GM21723 (cell line): Measurements from ENCODE around the gene FGD4.

Experiments used
- ATAC-seq: cut with Tn5 transposase; IDR thresholded peaks from one replicate; pipeline ENCODE4 v1.9.1; 2021; ENCODE audit warnings: mild to moderate bottlenecking, moderate library complexity; ENCODE audit not compliant: unreplicated experiment

Gene FGD4

DNA sequence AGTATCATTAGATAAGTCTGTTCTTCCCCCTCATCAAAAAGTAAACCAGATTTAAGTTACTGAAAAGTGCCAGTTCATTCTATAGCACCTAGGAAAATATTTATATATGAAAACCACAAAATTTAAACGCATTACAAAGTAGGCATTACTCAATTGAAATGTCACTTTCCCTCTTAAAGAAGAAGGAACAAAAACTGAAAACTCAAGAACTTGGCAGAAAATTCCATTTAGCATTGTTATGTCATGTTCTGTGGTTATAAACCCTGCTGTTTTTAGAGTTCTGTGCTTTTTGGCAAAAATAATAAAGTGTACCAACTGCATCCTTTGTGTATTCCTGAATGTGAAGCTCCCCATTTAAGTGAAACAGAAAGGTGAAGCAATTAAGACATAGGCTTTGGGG is 3.6 kb downstream of the FGD4 start:
- no peak for ATAC-seq

DNA sequence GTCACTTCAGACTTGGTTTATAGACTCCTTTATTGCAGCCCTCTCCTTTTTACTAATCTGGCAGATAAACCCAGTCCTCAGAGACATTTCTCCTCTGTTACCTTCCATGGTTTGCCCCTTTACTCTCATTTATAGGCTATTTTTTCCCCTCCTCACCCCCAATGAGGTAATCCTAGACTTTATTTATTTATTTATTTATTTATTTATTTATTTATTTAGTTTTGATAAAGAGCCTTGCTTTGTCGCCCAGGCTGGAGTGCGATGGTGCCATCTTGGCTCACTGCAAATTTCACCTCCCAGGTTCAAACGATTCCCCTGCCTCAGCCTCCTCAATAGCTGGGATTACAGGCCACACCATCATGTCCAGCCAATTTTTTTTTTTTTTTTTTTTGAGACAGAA is 8.4 kb downstream of the FGD4 start:
- no peak for ATAC-seq

DNA sequence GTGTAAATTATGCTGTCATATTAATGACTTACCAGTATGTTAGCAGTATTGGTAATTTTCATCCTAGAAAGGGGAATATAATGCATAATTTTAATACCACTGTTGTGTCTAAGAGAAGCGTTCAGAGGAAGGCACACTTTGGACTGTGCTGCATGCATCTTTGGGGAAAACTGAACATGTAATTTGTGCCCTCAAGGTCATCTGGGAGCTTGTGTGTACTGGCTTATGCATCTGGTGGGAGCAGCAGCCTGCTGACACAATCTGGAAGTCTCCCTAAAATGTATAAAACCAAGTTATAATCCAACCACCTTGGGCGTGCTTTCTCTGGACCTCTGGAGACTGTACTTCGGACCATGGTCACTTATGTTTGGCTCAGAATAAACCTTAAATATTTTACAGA is 14.1 kb downstream of the FGD4 start:
- no peak for ATAC-seq

DNA sequence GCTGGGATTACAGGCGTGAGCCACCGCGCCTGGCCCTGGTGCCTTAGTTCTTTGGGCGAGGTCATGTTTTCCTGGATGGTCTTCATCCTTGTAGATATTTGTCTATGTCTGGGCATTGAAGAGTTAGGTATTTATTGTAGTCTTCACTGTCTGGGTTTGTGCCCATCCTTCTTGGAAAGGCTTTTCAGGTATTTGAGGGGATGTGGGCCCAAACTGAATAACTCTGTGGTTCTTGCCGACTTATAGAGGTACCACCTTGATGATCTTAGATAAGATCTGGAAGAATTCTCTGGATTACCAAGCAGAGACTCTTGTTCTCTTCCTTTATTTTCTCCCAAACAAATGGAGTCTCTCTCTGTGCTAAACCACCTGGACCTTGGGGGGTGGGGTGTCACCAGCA is 18.9 kb downstream of the FGD4 start:
- ATAC-seq = no peak

DNA sequence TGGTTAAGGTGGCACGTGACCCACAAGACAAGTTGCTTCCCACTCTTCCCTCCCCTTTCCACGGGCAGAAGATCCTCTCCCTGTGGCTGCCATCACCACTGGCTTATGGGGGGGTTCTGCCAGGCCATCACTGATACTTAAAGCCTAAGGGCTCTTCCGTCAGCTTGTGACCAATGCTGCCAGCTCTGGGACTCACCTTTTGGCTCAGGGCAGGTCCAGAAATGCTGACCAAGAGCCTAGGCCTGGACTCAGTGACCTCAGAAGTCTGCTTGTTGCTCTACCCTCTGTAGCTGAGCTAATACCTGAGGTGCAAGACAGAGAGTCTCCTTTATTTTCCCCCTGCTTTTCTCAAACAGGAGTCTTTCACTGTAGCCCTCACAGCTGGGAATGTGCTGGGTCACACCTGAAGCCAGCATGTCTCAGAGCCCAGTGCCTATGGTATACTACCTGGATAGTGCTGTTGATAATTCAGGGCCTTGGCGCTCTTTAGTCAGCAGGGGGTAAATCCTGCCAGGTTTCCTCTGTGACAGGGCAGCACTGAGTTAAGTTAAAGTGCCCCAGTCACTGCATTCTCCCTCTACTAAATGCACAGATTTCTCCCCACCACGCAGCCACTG is 19.7 kb downstream of the FGD4 start:
- no peak for ATAC-seq

DNA sequence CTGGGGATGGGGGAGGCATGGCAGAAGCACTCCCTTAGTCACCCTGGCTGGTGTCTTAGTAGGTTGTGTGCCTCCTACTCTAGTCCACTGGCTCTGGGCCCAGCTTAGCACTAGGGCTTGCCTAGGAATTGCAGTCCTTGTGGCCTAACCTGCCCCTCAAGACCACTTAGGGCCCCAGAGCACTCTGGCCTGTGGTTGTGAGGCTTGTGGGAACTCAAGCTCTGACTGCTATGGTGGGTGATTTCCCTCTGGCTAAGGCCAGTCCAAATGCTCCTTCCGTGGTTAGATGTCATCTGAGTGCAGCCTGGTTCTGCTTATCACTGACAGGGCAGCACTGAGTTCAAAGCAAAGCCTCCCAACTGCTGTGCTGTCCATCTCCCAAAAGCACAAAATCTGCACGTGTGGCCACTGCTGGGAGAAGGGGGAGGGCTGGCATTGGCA is 20.2 kb downstream of the FGD4 start:
- peak; percentile 56 for ATAC-seq

DNA sequence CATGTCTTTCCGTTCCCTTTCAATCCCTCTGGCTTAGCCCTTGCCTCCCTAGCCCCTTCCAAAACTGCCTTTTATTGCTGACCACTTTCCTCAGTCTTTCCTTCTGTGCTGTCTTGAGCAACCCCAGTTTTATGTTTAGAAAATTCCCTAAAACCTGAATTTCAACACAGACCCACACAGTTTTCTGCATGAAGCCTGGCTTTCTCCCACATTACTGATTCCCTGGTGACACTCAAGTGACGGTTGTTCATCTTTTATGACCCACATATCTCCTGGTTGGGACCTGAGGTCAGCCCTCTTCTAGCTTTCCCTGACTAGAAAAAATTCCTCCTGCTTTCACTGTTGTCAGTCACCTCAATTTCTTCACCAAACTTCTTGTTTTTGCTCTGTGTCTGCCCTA is 21.0 kb downstream of the FGD4 start:
- no peak for ATAC-seq

DNA sequence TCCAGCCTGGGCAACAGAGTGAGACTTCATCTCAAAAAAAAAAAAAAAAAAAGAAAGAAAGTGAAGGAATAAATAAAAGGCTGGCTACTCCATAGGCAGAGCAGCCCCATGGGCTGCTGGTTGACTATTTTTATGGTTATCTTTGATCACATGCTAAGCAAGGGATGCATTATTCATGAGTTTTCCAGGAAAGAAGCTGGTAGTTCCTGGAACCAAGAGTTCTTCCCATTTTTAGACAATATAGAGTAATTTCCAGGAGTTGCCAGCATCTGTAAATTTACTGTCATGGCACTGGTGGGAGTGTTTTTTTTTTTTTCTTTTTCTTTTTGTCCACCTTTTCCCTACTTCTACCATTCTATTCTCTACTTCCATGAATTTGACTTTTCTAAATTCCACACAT is 24.2 kb downstream of the FGD4 start:
- no peak for ATAC-seq

DNA sequence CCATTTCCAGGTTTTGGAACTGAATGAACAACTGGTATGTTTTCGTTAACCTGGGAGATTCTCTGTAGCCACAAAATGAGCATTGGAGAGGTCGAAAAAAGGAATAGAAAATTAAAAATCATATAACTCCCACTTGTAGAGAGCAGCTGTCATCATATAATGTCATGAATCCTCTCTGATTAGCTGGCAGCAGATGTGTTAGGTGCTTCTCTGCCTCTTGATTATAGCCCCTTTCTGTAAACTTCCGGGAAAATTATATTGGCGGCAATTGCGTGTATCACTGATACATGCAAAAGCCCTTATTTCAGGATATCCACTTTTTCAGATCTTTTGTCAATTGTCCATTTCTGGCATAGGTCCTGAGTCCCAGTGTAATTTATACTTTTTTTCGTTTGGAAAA is 31.7 kb downstream of the FGD4 start:
- no peak for ATAC-seq

DNA sequence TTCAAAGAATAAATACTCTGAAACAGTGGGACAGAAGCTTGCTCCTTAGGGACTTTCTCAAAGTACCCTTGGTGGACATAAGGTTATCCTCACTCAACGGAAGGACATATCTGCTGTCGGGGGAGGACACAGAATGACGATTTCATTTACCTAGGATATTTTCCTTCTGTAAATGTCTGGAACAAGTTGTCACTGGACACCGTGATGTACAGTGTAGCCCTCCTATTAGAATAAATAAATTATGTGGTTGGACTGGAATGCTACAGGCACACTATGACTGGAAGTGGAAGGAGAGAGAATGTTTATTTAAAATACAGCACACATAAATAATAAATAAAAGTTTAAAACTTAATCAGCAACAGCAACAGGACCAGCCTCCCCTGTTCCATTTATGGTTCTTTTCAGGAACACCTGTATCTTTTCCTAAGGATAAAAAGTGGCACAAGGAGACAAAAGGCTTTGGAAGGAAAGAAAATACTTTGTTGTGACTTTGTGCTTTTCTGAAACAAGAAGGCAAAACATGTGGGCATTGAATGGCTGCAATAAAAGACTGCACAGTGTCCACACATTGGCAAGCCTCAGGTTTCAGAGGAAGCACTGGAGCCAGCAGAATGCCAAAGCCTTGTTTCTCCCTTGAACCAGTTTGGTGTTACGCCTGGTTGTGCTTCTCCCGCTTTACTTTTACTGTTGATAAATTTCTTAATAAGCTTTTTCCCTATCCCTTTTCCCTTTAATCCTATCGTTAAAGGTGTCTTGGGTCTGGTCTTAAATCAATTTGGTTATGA is 36.8 kb downstream of the FGD4 start:
- no peak for ATAC-seq

DNA sequence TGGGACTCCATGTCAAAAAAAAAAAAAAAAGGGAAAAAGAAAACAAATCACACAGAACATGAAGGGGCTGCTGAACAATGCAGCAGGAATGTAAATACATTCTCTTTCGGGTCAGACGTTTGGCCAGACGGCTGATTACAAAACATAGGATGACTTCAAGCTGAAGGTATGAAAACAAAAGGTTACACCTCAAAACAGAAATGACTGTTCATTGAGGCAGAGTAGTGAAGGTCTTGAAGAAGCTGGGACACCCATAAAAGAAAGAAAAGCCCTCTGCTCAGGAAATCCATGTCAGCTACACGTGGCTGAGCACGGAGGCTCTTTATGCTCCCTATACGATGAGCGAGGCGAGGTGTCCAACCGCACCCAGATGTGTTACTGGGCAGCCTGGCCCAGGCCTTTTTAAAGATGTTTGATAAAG is 37.7 kb downstream of the FGD4 start:
- ATAC-seq = no peak

DNA sequence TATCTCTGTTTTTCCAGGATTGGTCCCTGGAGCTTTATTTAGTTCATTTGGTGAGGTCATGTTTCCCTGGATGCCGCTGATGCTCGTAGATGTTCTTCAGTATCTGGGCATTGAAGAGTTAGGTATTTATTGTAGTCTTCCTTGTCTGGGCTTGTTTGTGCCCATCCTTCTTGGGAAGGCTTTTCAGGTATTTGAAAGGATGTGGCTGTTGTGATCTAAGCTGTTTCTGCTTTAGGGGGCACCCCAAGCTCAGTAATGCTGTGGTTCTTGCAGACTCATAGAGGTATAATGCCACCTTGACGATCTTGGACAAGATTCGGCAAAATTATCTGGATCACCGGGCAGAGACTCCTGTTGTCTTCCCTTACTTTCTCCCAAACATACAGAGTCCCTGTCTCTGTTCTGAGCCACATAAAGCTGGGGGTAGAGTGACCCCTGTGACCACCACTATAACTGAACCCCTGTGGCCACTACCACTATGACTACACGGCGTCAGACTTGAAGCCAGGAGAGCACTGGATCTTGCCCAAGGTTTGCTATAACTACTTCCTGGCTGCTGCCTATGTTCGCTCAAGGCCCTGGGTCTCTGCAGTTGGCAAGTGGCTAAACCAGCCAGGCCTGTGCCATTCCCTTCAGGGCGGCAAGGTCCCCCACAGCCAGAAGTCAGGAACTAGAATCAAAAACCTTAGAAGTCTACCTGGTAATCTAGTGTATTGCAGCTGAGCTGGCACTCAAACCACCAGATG is 40.9 kb downstream of the FGD4 start:
- ATAC-seq = no peak

DNA sequence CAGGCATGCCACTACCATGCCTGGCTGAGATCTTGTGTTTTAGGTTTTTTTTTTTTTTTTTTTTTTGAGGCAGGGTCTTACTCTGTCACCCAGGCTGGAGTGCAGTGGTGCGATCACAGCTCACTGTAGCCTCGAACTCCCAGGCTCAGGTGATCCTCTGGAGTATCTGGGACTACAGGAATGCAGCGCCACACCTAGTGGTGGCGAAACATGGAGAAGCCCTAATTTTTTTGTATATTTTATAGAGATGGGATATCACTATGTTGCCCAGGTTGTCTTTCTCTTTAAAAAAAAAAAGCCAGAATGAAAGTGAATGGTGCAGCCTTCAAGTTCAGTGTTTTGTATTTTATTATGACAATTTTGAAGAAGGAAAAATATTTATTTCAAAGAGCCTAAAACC is 44.1 kb downstream of the FGD4 start:
- ATAC-seq = no peak

DNA sequence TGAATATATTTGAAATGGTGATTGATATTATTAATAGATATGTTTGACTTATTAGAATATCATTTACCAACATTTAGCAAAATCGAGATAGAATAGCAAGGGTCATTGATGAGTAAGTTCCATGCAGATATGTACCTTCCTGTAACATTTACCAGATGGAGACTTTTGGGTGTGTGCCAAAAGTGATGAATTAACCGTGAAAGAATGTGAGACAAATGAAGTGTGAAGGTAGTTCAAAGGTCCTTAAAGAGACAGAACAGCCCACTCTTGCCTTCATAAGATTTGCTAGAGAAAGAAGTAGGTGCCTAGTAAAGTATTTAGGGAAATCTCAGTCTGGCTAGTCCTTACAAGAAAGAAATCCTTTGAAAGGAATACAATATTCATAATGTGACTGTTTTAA is 45.5 kb downstream of the FGD4 start:
- no peak for ATAC-seq

DNA sequence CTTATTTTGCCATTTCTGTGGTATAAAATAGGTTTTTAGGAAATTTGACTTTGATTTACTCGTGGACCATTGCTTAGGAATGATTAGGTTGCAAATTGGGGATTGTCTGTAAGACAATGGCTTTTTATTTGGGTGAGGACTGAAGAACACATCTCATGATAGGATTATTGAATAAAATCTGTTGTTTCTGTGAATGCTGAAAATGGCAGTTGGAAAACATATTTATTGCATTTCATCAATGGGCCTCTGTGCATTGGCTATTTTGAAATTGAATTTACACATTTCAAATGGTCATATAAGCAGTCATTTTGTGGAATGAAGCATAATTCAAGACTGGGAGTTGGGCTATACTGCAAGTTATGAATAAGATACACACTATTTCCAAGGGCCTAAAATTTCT is 46.0 kb downstream of the FGD4 start:
- no peak for ATAC-seq

DNA sequence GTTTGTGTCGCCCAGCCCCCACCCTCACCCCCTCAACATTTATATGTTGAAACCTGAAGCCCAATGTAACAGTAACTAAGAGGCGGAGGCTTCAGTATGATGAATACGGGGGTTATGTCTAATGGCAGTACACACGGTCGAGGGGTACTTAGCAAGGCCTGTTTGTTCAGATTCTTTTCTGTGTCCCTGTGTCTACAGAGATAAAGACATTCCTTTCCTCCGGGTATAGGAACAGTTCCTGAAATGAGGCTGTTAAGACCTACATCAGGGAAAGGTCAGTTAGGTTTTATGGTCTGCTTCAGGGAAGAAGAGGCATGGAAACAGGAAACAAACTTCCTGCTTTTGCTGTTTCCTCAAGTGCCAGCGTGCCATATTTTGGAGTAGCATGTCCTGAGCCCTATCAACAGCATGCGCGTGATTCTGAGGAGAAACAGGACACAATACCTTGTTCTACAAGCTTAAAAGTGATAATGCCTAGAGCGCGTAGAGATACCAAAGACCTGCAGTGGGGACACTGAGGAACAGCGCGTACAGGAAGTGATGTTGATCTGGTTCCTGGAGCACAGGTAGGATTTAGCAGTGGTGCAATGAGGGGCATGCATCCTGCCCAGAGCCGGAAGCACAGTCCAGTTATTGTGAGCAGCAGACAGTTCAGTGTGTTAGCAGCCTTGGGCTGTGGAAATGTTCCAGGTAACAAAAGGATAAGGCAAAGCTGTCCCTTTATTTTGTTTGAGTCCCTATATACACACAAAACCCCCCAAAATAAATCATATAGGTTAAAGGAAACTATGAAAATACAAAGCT is 47.2 kb downstream of the FGD4 start:
- no peak for ATAC-seq

DNA sequence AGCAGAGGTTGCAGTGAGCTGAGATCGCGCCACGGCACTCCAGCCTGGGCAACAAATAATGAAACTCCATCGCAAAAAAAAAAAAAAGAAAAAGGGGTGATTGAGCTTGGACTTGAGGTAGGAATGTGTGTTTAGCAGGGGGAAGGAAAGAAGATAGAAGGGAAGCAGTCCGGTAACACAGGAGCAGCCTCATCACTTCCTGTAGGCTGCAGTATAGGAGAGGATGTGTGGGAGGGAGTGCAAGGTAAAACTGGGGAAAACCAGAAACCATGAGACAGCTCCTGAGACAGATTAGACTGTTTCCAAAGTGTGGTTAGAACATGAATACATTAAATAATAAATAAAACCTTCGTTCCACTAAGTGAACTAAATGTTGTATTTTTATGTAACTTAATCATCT is 49.2 kb downstream of the FGD4 start:
- ATAC-seq = no peak

DNA sequence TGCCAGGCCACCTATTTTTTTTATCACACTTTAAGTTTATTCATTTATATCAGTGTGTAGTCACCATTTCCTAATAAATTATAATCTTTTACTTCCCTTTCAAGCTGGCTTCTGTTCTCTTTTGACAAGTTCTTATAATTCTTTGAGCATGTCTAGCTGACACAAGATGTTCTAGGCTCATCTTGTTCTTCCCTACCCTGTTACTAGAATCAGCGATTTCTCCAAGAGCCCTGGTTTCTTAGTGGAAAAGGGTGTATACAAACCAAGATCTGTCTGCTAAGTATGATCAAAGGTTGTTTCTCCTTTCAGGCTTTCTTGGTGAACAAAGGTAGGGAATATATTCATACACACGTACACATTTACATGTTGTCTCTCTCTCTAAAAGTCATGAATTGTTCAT is 51.0 kb downstream of the FGD4 start:
- no peak for ATAC-seq

DNA sequence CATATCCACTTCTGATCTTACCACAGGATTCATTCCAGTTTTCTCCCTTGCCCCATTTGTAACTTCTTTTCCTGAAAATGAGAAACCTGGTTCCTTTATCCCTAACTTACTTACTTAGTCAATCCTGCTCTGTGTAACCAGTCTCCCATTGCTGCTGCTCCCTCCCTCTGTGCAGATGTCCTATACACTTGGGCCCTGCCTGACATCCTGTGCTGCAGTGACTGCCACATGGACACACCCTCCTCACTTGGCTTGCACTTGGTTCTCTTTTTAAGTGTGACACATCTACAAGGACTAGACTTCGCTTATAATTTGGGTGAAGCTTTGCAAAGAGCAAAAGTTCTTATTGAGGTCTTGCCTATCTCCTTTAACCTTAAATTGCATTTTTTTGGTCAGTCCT is 51.4 kb downstream of the FGD4 start:
- ATAC-seq = no peak

DNA sequence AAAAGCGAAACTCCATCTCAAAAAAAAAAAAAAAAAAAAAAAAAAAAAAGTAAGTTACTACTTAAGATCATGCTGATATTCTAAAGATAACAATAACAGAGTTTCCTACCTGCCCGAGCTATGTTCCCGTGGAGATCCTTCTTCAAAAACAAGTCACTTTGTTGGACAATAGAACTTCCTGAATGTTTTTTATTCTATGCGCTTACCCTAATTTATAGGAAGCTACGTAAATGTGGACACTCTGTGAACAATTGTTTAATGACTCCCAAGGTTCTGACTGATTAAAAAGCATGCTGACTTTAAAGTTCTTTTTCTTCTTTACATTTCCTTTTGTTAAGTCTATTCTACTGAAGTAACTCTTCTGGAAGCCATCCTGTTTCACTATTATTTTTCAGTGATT is 52.5 kb downstream of the FGD4 start:
- no peak for ATAC-seq

DNA sequence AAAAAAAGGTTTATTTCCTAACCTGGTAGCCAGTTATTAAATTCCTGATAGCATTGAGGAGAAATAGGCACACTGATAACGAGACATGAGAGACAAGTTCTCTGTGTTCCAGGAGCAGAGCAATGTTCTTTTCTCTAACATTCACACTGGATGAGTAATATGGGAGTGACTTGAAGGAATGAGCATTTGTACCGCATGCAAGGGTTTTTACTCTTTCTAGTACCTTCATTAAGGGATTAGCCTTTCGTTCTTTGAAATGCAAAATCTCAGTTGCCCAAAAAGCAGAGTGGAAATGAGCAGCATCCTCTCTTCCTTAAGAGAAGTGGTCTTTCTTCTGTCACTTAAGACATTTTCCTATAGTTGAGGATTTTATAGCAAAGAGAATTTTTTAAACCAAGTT is 54.7 kb downstream of the FGD4 start:
- no peak for ATAC-seq
